ENCODE measurements around the gene TSPYL2.

The TSPYL2 gene

DNA sequence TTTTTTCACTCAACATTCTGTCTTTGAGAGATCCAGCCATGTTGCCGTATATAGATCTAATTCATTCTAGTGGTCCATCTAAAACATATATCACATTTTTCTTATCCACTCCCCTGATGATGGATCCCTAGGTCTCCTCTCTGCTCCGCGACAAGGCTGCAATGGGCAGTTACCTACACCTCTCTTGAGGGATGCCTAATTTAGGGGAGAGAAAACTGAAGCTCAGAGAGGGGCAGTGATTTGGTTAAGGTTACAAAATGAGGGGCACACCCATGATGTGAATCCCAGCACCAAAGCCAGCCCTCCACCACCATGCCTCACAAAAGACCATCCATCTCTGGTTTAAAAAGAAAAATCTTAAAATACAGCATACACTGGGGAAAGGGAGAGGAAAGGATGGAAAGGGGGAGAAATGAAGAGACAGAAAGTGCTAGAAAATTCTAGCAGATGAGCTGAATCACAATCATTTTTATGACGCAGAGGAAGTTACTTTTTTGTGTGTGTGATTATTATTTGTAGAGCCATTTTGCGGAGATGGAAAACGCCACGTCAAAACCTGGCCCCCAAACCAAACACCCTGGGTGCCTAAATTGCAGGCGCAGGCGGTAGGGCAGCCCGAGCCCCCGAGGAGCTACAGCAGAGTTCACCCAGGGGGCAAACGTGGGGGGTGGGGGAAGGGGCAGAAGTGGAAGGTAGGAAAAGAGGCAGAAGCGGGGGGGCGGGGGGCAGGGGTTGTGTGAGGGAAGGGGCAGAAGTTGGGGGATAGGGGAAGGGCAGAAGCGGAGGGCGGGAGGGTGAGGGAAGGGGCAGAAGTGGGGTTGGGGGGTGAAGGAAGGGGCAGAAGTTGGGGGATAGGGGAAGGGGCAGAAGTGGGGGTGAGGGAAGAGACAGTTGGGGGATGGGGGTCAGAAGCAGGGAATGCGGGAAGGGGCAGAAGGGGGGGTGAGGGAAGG, 1.3 kb upstream of the TSPYL2 start:
- DNase-seq: no peak

DNA sequence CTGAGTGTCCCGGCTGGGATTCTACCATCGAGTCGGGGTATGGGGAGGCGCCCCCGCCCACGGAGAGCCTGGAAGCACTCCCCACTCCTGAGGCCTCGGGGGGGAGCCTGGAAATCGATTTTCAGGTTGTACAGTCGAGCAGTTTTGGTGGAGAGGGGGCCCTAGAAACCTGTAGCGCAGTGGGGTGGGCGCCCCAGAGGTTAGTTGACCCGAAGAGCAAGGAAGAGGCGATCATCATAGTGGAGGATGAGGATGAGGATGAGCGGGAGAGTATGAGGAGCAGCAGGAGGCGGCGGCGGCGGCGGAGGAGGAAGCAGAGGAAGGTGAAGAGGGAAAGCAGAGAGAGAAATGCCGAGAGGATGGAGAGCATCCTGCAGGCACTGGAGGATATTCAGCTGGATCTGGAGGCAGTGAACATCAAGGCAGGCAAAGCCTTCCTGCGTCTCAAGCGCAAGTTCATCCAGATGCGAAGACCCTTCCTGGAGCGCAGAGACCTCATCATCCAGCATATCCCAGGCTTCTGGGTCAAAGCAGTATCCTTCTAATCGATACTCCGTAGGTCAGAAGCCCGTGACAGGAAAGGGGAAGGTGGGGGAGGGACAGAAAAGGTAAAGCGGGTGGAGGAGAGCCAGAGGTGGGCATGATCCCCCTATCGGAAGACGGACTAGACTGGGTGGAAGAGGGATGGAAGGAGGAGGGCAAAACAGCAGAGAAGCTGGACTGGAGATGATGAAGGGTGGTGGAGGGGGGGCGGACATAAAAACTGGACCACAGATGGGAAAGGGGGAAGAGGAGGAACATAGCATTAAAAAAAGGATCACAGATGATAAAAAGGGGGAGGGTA, 828 bp downstream of the TSPYL2 start:
- no peak for DNase-seq

DNA sequence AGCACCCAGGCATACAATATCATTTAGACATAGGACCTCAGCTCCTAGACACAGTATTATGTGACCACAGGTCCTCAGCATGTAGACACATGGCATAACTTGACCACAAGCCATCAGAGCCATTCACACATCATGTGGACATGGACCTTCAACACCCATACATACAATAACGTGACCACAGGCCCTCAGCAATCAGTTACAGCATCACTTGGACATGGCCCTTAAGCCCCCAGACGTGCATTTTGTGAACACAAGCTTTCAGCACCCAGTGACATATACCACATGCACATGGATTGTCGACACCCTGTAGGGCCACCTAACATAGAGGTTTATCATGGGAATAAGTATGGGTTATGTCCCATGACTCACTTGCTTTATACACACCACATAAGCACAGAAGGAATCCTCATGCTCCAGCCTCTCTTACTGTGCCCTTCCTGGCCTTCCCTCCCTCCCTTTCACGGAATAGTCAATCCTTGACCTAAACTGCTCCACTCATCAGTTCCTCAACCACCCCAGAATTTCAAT, 1.9 kb downstream of the TSPYL2 start:
- no peak for DNase-seq

DNA sequence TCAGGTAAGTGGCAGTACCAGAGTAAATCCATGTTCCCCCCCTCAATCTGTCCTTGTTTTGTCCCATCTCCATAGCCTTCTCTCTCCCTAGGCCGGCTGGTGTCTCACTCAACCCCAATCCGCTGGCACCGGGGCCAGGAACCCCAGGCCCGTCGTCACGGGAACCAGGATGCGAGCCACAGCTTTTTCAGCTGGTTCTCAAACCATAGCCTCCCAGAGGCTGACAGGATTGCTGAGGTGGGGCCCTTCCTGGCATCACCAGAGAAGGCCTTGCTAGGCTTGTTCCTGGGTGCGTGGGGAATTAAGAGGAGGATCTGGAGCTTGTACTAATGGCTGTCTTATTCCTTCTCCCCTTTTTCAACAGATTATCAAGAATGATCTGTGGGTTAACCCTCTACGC, 2.7 kb downstream of the TSPYL2 start:
- no peak for DNase-seq

GRCh38 chrX:53085661-53086229, 3.6 kb downstream of the TSPYL2 start:
- DNase-seq: no peak

DNA sequence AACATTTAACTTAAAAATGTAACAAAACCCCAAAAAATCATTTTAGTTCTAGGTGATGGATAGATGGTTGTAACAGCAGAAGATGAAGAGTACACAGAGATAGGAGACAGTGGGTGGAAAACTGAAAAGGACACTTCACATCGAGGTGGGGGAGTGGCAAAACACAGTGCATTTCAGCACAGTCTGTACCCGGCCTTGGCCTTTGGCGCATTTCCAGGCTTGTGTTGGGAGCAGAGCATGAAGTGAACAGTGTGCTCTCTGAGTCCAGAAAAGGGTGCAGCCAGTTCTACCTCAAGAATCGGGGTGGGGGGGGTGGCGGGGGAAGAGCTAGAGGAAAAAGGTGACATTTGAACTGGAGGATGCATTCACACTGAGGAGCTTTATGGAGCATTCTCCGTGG, 4.3 kb downstream of the TSPYL2 start:
- DNase-seq: no peak

DNA sequence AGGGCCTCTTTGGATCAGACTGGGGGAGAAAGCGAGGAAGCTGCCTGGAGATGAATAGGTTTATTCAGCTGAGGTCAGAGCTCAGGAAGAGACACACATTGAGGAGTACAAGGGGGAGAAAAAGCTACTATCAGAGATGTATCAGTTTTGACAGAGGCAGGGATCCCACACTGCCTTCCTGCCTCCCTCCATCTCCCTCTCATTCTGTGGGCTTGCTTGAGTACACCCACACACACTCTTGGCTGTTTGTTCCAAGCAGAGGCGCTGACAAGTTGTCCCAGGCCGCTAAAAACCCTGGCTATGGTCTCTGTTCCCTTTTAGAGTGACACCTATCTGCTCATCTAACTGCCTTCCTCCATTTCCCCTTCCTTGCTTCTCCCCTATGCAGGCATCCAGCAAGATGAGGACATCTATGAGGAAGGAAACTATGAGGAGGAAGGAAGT, 5.2 kb downstream of the TSPYL2 start:
- no peak for DNase-seq

DNA sequence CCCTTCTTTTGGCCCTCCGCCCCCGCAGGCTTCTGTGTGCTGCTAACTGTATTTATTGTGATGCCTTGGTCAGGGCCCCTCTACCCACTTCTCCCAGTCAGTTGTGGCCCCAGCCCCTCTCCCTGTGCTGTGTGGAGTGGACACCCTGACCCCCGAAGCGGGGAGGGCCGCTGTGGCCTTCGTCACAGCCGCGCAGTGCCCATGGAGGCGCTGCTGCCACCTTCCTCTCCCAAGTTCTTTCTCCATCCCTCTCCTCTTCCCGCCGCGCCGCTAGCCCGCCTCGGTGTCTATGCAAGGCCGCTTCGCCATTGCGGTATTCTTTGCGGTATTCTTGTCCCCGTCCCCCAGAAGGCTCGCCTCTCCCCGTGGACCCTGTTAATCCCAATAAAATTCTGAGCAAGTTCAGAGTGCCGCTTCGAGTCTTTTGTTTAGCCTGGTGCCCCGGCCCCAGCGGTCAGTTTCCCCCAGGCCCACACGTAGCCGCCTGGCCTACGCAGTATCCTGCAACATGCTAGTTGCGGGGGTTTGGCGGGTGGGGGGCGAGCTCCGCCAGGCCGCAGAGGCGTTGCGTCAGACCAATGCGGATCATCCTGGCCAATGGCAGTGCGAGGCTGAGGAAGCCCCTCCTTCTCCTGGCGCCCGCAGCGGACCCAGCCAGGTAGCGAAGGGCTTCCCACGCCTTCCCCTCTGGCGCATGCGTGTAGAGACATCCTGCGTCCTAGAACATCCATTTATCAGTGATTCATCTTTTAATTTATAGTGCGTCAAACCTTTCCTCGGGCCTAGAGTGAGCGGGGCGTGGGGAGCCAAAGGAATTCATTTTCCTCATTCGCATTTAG, 6.2 kb downstream of the TSPYL2 start:
- DNase-seq: peak; percentile 66

GRCh38 chrX:53089224-53089842, 7.2 kb downstream of the TSPYL2 start:
- DNase-seq: peak; percentile 8

GRCh38 chrX:53089925-53090324, 7.8 kb downstream of the TSPYL2 start:
- DNase-seq: no peak

DNA sequence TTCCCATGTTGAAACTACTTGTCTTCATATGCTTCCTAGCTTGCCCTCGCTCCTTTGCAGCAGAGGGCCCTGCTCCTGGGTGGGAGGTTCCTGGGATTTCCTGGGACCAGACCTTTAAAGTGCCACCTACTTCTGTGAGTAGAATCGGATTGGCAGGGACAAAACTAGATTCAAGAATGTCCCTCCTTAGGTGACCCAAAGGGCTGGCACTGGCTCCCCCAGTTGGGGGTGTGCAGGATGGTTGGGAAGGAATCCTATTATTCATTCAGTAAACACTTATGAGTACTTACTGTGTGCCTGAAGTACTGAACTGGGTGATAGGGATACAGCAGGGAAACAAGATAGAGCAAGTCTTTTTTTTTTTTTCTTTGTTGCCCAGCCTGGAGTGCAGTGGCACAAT, 9.2 kb downstream of the TSPYL2 start:
- no peak for DNase-seq

DNA sequence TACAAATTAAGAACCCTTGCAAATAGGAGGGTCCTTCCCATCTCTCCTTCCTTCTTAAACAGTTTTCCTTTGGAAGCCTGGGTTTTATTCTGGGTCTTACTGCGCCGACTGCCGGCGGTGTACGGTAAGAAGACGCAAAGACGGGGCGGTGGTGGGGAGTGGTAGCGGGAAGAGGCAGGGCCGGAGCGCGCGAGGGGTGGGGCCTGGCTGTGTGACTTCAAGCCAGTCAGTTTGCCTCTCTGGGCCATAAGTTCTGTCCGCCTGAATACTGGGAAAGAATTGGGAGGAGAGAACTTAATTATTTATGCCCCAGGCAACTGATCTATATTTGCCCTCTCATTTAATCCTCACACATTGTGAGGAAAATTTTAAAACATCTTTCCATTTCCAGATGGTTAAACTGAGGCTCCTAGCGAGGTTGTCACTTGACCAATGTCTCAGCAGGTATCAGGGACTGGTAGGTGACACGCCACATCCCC, 11.0 kb downstream of the TSPYL2 start:
- DNase-seq: peak; percentile 55

GRCh38 chrX:53093748-53094581, 11.8 kb downstream of the TSPYL2 start, which contains the start of gene KANTR:
Gene KANTR, plus strand, starts transcription at chrX:53094142. Its CDS starts 30,131 bp downstream, at chrX:53124273.
- DNase-seq: peak; percentile 86

DNA sequence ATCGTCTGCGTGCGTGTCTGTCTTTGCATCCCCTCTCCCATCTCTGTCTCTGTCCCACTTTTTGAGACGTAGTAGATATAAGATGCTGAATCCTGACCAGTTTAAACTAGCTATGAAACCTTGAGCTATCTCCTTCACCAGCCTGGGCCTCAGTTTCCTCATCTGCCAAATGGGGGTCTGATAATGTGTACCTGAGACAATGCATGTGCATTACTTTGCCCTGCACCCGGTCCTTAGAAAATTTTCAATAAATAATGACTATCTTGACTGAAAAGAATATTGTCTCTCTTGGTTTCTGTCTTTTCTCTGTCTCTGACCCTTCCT, 12.4 kb downstream of the TSPYL2 start:
- DNase-seq: no peak

GRCh38 chrX:53095796-53096195, 13.6 kb downstream of the TSPYL2 start:
- no peak for DNase-seq

DNA sequence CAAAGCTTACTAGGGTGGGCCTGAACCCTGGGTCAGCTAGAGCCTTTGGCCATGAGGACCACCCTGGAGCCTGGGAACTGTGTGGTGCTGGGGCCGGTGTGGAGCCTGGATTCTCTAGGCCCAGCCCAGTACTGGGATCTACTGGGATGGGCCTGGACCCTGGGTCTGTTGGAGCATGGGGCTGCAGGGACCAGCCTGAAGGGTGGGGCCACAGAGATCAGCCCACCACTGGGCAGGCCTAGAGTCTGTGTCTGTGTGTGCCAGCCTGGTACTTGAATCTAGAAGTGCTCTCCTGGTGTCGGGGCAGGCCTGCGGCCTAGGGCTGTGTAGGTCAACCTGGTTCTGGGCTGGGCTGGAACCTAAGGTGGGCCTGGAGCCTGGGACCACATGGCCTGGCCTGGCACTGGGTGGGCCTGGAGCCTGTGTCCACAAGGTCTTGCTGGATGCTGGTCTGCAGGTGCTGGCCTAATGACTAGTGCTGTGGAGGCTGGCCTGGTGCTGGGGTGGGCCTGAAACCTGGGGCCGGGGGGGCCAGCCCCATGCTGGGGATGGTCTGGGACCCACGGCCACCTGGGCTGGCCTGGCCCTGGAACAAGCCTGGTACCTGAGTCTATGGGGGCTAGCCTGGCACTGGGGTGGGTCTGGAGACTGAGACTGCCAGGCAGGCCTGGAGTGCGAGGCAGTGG, 32.8 kb downstream of the TSPYL2 start:
- no peak for DNase-seq

DNA sequence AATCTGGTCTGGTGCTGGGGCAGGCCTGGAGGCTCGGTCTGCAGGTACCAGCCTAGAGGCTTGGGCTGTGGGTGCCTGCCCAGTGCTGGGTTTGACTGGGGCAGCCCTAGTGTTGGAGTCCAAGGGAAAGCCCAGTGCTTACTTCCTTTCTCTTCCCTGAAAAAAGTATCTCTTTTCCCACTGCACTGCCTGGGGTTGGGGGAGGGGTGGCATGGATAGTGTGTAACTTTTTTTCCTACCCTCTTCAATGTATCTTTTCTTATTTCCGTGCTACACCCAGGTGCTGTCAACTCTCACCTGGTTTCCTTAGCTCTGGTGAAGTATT, 33.3 kb downstream of the TSPYL2 start:
- no peak for DNase-seq

DNA sequence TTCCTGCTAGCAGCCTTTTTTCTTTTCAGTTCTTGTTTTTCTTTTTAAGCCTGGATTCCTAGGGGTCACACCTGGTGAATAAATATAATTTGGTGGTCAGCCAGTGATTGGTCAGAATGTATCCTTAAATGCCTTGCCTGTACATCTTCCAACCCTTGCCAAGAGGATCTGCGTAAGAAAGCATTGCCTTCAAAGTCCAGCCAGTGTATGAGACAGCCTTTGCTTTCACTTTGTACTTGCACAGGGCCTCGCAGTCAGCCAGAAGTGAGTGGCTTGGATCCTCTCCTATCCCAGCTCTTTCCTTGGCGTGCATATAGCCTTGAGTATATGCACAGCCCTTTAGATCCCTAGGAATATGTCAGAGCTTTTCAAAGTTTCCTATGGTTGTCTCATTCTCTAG, 33.9 kb downstream of the TSPYL2 start:
- no peak for DNase-seq

- no peak for DNase-seq
These were observed 39.8 kb downstream of the TSPYL2 start for GRCh38 chrX:53122013-53122412.

- DNase-seq: no peak
These were observed 43.3 kb downstream of the TSPYL2 start for GRCh38 chrX:53125506-53125905.
